Fibroblast of the aortic adventitia (primary cell): ENCODE results near the gene FAM210A. TPM values are rescaled to one million over a fixed set of nuclear protein-coding genes. Genes with fewer than 3 reads are reported as not detected.

Experiments used
- DNase-seq: peaks from one replicate; pipeline ENCODE4 v3.0.0-alpha.2; 2010; ENCODE audit warnings: low read depth
- H3K4me3 ChIP-seq: 2 replicates; pipeline ENCODE4 v1.5.1; 2011; ENCODE audit warnings: low read depth, mild to moderate bottlenecking, control low read depth, low read length, moderate library complexity
- total RNA-seq: library from RNA; depleted of rRNA; stranded (reverse); fragments of >200 nt; gene quantifications from 2 replicates; pipeline ENCODE4 v1.2.3, GENCODE V29; 2012; ENCODE audit warnings: low replicate concordance
- TF ChIP-seq, protein P1 (sequence below): IDR thresholded peaks from 2 replicates; pipeline ENCODE4 v1.5.1; 2011; ENCODE audit warnings: mild to moderate bottlenecking, low read length, control low read depth, inconsistent platforms; ENCODE audit not compliant: insufficient read depth

Gene FAM210A
- total RNA-seq, 1 donor = 24.5 TPM

- TF ChIP-seq, protein P1, sequence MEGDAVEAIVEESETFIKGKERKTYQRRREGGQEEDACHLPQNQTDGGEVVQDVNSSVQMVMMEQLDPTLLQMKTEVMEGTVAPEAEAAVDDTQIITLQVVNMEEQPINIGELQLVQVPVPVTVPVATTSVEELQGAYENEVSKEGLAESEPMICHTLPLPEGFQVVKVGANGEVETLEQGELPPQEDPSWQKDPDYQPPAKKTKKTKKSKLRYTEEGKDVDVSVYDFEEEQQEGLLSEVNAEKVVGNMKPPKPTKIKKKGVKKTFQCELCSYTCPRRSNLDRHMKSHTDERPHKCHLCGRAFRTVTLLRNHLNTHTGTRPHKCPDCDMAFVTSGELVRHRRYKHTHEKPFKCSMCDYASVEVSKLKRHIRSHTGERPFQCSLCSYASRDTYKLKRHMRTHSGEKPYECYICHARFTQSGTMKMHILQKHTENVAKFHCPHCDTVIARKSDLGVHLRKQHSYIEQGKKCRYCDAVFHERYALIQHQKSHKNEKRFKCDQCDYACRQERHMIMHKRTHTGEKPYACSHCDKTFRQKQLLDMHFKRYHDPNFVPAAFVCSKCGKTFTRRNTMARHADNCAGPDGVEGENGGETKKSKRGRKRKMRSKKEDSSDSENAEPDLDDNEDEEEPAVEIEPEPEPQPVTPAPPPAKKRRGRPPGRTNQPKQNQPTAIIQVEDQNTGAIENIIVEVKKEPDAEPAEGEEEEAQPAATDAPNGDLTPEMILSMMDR = no peak
- no peak overlapping the region for H3K4me3 ChIP-seq
- DNase-seq = no peak
Measured at GRCh38 chr18:13624563-13625237, 101.7 kb downstream of the FAM210A start.

GRCh38 chr18:13623871-13624270 is 102.5 kb downstream of the FAM210A start:
- DNase-seq = no peak
- H3K4me3 ChIP-seq = no peak overlapping the region
- TF ChIP-seq, protein P1 = no peak

DNA sequence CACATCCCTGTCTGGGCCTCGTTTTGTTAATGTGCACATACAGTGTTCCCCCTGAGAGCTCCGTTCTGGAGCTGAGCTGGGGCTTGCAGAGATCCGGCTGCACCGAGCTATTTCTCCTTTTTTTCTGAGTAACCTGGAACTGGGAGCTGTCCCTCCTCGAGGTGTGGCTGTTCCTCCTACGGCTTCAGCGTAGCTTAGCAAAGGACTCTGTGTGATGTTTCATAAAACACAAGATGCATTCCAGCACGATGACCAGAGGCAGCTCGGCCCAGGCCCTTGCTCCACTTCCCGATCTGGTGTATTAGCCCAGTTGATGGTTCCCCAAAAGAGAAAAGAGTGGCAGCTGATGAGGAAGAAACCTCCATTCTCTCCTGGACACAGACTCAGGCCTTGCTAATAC is 103.0 kb downstream of the FAM210A start:
- TF ChIP-seq, protein P1 = no peak
- DNase-seq = no peak

DNA sequence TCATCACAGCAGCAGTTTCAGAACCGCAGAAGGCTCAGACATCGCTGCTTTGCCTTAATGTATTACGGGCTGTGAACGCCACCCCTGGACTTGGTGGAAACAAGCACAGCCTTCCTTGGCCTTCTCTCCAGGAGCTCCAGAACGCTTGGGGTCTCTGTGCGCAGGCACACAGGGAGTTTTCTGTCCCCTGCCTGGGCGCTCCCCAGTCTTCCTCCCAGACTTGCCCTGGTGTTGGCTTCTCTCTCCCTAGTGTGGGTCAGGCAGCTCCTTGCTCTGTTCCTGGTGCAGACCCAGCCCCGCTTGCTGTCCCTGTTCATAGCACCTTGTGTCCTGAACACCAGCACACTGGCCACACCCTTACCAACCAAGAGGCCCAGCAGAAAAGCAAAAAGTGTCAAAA is 103.6 kb downstream of the FAM210A start:
- DNase-seq = no peak
- TF ChIP-seq, protein P1 = no peak
- no peak overlapping the region for H3K4me3 ChIP-seq

More for the DNA sequence above, 103.0 kb downstream of the FAM210A start:
- H3K4me3 ChIP-seq = no peak overlapping the region

DNA sequence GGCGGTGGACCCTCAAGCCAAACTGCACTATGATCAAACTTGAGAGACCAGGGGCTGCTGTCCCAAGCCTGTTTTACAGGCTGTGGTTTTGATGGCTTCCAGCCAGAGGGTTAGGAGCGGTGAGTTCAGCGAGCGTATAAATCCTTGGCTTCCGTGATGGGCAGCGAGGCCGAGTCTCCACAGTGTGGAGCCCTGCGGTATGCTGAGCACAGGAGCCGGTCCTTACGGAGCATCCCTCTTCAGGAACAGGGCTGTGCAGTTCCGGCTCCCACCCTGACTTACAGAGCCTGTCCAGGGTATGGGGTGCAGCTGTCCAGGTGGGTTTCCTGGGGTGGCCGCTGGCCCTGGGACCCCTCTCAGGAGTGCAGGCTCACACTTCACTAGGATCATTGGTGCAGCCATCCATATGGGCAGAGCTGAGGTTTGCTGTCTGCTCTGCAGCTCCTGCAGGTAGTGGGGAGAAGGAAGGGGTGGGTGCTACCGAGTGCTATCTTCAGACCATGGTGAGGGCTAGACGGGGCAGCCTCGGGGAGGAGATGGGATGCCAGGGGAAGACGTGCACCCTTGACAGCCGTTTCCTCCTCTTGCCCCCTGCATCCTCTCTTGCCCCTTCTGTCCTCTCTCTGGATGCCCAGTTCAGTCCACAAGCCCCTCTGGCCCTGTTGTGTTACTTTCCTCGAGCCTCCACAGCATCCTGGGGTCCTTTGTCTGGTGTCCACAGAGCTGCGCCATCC is 104.3 kb downstream of the FAM210A start:
- no peak for DNase-seq
- H3K4me3 ChIP-seq = no peak overlapping the region
- TF ChIP-seq, protein P1 = no peak

DNA sequence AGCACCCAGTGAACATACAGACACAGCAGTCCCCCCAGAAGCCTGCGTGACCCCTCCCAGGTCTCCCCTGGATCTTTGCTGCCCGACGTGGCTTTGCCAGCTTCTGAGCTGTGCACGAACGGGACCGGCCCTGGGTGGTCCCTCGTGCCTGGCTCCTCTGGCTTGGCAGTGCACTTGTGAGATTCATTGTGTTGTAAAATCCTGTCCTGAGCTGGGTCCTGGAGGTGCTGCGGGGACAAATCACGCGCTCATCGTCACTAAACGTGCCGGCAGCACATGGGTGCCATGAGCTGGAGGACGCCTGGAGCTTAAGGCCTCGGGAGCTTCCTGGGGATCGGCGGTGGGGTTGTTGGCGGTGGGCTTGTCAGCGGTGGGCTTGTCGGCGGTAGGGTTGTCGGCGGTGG is 104.9 kb downstream of the FAM210A start:
- DNase-seq = no peak

More for the DNA sequence above, 104.9 kb downstream of the FAM210A start:
- TF ChIP-seq, protein P1 = no peak
- no peak overlapping the region for H3K4me3 ChIP-seq
